Dermis microvascular lymphatic vessel endothelial cell (primary cell): ENCODE measurements around the gene TUBGCP6. TPM values are rescaled to one million over a fixed set of nuclear protein-coding genes. Genes with fewer than 3 reads are reported as not detected.

Experiments
- DNase-seq, 2 donors: peaks; one replicate each; pipeline versions ENCODE4 v3.0.0 to v3.0.0-alpha.2; 2010; ENCODE audit warnings: low read depth in 2 of 2
- total RNA-seq: library from RNA; depleted of rRNA; stranded (reverse); fragments of >200 nt; gene quantifications from 2 replicates; pipeline ENCODE4 v1.2.1, GENCODE V29; 2014

TUBGCP6 gene
- total RNA-seq, 1 donor from 2014 or later: 14.0 TPM

DNA sequence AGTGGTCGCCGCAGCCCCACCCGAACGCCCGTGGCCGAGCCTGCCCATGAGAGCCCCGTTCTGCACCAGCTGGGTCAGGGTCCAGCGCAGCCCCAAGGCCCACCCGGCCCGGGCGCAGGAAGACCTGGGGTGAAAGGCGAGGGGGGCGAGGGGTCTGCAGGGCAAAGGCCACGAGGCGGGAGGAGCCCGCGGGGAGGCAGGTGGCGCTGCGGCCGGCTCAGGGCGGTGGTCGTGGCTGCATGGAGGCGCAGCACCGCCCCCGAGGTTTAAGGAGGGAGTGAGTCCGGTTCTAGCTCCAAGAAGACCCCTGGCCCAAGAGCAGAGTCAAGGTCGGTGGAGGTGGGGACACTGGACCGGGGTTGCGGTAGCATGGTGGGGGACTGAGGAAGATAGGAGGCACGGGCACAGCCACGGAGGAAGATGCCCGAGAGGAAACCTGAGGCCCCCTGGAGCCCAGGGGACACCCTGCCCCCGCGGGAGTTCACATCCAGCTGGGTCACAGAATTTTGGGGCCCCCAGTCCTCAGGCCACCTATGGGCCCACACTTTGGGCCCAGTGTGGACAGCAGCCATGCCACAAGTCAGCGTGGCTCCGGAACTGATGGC is 6.8 kb upstream of the TUBGCP6 start:
- no peak for DNase-seq

GRCh38 chr22:50250555-50251476 is 6.0 kb upstream of the TUBGCP6 start, which contains the start of gene HDAC10:
HDAC10 (minus strand) TSS chr22:50251265; CDS start chr22:50251032, 233 bp downstream.
- peak in 1 of 2 donors; percentile 82 for DNase-seq

GRCh38 chr22:50250249-50250554 is 5.4 kb upstream of the TUBGCP6 start:
- no peak for DNase-seq

GRCh38 chr22:50249341-50250248 is 4.8 kb upstream of the TUBGCP6 start:
- DNase-seq: no peak

DNA sequence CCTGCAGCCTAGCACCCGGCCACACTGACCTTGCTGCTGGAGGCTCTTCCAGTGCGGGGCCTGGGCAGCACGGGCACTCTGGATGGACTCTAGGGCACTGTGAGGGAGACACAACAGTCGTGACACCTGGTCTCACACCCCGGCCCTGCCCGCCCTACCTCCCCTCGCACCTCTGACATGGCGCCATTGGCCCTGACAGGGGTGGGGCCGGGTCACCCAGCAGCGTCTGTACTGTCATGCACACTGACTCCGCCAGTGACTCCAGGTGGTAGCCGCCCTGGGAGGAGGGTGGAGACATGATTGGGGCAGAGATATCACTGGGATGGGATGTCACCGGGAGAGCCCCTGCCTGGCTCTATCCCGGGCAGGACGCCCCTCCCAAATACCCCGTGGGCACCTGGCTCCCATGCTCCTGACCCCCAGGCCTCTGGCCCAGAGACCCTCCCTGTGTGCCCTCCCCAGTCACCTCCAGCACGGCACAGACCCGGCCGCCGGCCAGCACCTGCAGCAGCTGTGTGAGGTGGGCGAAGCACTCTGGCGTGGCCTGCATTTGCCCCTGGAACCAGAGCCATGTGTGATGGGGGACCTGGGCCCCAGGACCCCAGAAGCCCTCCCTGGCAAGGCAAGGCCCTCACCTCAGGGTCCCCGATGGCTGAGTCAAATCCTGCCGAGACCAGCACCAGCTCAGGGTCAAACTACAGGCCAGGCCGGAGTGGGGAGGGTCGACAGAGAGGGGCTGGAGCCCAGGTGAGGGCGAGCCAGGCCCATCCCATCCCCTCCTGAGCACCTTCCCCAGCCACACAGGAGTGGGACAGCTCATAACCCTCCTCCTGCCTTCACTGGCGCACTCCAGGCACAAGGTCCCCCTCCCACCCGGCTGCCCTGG is 3.6 kb upstream of the TUBGCP6 start:
- DNase-seq: no peak

- peak; percentile 66 to 77 for DNase-seq
These were observed 2.9 kb upstream of the TUBGCP6 start for GRCh38 chr22:50247748-50248147.

- no peak for DNase-seq
These were observed 1.7 kb upstream of the TUBGCP6 start for GRCh38 chr22:50246242-50247175.

- DNase-seq: no peak
These were observed 620 bp upstream of the TUBGCP6 start for GRCh38 chr22:50245214-50246072.

GRCh38 chr22:50243685-50244419 is 971 bp downstream of the TUBGCP6 start:
- peak in 1 of 2 donors; percentile 19 for DNase-seq

DNA sequence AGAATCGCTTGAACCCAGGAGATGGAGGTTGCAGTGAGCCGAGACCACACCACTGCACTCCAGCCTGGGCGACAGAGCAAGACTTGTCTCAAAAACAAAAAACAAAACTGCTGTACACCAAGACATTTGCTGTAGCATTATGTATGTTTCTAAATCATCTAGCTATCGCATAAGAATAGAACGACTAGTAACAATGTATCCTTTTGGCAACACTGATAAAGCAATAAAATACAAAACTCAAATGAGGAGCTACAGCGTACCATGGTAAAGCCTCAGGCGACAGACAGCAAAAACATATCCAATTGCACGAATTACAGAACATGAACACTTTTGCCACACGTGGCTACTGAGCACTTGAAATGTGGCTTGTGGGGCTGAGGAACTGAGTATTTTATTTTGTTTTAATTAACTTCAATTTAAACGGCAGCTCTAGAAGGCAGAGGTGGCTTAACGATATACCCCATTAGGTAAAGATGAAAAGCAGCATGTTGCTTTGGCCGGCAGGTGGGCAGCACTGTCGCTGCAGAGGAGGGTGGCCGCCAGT is 2.3 kb downstream of the TUBGCP6 start:
- DNase-seq: no peak

DNA sequence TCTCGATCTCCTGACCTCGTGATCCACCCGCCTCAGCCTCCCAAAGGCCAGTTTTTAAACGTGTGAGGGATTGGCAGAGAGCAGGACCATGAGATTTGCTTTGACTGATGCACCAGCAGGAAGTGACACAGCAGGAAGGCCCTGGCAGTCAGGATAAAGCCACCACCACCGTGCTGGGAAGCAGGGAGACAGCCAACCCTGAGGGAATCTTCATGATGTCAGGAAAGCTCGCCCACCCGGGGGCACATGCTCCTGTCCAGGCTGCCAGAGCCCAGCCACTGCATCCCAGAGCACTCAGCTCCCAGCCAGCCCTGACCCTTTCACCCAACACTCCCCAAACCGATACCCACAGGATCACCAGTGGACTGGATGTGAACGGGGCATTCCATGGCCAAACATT is 6.1 kb downstream of the TUBGCP6 start:
- peak in 1 of 2 donors; percentile 19 for DNase-seq

DNA sequence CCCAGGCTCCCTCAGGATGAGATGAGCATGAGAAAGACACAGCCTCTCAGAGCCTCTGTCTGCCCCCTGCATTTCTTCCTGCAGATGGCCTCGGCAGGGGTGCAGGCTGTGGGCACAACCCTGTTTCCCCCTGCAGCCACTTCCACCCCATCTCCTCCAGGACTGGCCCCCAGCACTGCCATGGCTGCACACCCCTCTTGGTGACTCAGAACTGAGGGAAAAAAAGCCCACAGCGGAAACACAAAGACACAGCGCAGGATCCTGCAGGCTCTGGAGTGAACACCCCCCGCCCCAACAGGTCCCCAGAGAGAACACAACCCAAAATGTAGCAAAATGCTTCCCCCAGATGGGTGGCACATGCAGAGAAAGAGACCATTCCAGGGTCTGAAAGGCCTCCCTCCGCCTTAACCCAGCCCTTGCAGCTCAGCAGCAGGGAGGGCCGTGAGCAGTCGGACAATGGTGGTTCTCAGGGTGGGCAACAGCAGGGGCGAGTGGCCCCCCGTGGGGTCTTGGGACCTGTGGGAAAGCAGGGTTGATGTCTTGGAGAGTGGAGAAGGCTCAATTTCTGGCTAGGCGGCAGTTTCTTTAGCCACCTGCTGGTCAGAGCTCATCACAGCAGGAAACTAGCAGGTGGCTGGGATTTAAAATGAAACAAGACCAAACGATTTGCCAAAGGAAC is 8.0 kb downstream of the TUBGCP6 start:
- peak in 1 of 2 donors; percentile 39 for DNase-seq

DNA sequence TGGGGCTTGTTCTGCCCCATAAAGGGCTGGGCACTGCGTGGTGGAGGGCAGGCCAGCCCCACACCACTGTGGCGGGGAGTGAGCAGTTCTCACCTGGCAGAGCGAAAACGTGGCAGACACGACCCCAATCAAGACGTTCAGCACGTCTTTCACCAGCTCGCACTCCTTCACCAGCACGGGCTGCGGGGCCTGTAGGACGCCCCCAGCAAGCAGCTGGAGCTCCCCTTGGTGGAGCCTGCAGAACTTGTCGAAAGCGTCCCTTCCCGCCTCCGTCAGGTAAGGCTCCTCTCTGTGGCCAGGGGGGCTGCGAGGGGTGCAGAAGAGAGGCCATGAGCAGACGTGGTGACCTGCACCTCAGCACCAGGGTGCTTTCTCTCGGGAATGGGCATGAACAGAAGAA is 11.6 kb downstream of the TUBGCP6 start:
- no peak for DNase-seq

GRCh38 chr22:50232481-50233151 is 12.2 kb downstream of the TUBGCP6 start:
- no peak for DNase-seq

- DNase-seq: no peak
These were observed 15.5 kb downstream of the TUBGCP6 start for GRCh38 chr22:50229370-50229769.

GRCh38 chr22:50228366-50228765 is 16.5 kb downstream of the TUBGCP6 start:
- no peak for DNase-seq
